ENCODE results near the gene ARL16.

The ARL16 gene

GRCh38 chr17:81683584-81684441, at the start of gene ARL16, which contains the start of gene HGS:
Gene ARL16 (minus strand): TSS chr17:81683797. CDS start chr17:81683753, 44 bp downstream.
Gene HGS (plus strand): TSS chr17:81684011. CDS start chr17:81684067, 56 bp downstream.
- in situ Hi-C loops (cut with MboI; ENCODE audit: low pct_unique_long_range_greater_than_20kb, low sequenced_read_pairs): no loop called here
- peak; percentile 99 for DNase-seq

- in situ Hi-C loops (cut with MboI; ENCODE audit: low pct_unique_long_range_greater_than_20kb, low sequenced_read_pairs): no loop called here
- no peak for DNase-seq
Observed at GRCh38 chr17:81727324-81728031, 43.9 kb upstream of the ARL16 start.

- DNase-seq: no peak
- in situ Hi-C loops (cut with MboI; ENCODE audit: low pct_unique_long_range_greater_than_20kb, low sequenced_read_pairs): no loop called here
Observed at GRCh38 chr17:81726004-81726403, 42.4 kb upstream of the ARL16 start.

- in situ Hi-C loops (cut with MboI; ENCODE audit: low pct_unique_long_range_greater_than_20kb, low sequenced_read_pairs): no loop called here
- no peak for DNase-seq
Observed at GRCh38 chr17:81725439-81725838, 41.8 kb upstream of the ARL16 start.

- in situ Hi-C loops (cut with MboI; ENCODE audit: low pct_unique_long_range_greater_than_20kb, low sequenced_read_pairs): no loop called here
- no peak for DNase-seq
Observed at GRCh38 chr17:81723651-81724209, 40.1 kb upstream of the ARL16 start.

GRCh38 chr17:81722184-81723120, 38.9 kb upstream of the ARL16 start:
- DNase-seq: no peak
- in situ Hi-C loops (cut with MboI; ENCODE audit: low pct_unique_long_range_greater_than_20kb, low sequenced_read_pairs): no loop called here

- DNase-seq: no peak
- in situ Hi-C loops (cut with MboI; ENCODE audit: low pct_unique_long_range_greater_than_20kb, low sequenced_read_pairs): no loop called here
Observed at GRCh38 chr17:81720267-81721071, 36.9 kb upstream of the ARL16 start.

- no peak for DNase-seq
- in situ Hi-C loops (cut with MboI; ENCODE audit: low pct_unique_long_range_greater_than_20kb, low sequenced_read_pairs): no loop called here
Observed at GRCh38 chr17:81719410-81720266, 36.0 kb upstream of the ARL16 start.

- in situ Hi-C loops (cut with MboI; ENCODE audit: low pct_unique_long_range_greater_than_20kb, low sequenced_read_pairs): no loop called here
Observed at GRCh38 chr17:81717766-81718089, 34.1 kb upstream of the ARL16 start.

GRCh38 chr17:81717049-81717765, 33.6 kb upstream of the ARL16 start:
- no peak for DNase-seq
- in situ Hi-C loops (cut with MboI; ENCODE audit: low pct_unique_long_range_greater_than_20kb, low sequenced_read_pairs): no loop called here

More at GRCh38 chr17:81717766-81718089, 34.1 kb upstream of the ARL16 start:
- no peak for DNase-seq

GRCh38 chr17:81716674-81716996, 33.0 kb upstream of the ARL16 start:
- no peak for DNase-seq
- in situ Hi-C loops (cut with MboI; ENCODE audit: low pct_unique_long_range_greater_than_20kb, low sequenced_read_pairs): no loop called here

- in situ Hi-C loops (cut with MboI; ENCODE audit: low pct_unique_long_range_greater_than_20kb, low sequenced_read_pairs): no loop called here
- no peak for DNase-seq
Observed at GRCh38 chr17:81715872-81716673, 32.5 kb upstream of the ARL16 start.

- in situ Hi-C loops (cut with MboI; ENCODE audit: low pct_unique_long_range_greater_than_20kb, low sequenced_read_pairs): no loop called here
- no peak for DNase-seq
Observed at GRCh38 chr17:81715107-81715871, 31.7 kb upstream of the ARL16 start.

GRCh38 chr17:81714412-81715106, 31.0 kb upstream of the ARL16 start:
- in situ Hi-C loops (cut with MboI; ENCODE audit: low pct_unique_long_range_greater_than_20kb, low sequenced_read_pairs): no loop called here
- no peak for DNase-seq

Data from KBM-7 (cell line).